ENCODE data around the gene EPB41L4B.
A peak's percentile ranks its signal among the peaks of the same experiment; 100 is the strongest.
"Not testable (repeated sequence)": the region's sequence is repeated elsewhere in the genome, so short reads cannot be mapped to it uniquely, and the experiment has no call there.

Gene EPB41L4B

GRCh38 chr9:109242014-109242413 is 78.8 kb downstream of the EPB41L4B start:
- DNase-seq, result no peak

DNA sequence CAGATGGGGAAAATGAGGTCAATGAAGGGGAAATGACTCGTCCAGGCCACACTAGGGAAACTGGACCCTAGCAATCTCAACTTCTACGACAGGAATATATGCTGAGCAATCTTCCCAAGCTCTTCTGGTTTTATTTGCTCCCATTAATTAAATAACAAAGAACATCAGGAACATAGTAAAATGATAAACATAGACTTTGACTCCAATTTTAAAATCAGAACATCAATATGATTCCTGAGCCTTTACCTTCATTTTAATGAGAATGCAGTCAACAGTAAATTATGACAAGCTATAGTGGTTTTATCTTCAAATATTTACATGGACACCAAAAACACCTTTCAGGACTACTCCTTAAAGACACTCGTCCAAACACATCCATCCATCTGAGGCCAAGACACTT is 79.7 kb downstream of the EPB41L4B start:
- DNase-seq, result no peak

DNA sequence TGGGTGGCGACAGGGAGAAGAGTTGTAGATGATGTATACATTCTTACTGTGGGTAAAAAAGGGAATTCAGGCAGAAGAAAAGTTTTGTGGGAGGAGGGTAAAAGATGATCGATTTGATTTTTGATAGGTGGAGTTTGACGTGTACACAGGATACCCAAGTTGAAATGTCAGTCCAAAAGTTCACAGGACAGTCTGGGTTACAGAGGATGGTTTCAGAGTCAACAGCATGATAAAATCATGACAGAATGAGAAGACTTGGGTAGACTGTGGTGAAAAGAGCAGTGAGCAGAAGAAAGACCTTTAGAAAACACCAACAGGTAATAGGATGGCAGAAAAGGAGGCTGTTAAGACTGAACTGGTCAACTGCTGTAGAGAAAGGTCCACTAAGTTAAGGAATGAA is 81.6 kb downstream of the EPB41L4B start:
- DNase-seq, result no peak

DNA sequence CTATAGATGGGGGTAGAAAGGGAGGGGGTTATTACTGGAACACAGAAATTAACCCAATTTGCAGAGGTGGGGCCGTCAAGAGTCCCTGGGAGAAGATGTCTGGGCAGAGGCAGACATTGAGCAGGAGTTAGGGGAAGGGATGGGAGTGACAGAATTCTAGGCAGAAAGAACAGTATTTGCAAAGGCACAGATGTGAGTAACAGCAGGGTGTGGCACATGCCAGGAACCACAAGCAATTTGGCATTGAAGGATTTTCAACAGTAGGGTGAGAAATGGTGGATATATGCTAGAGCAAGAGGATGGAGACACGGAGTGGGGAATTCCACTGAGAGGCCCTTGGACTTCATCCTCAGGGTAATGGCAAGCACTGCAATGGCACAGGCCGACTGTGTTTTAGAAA is 82.2 kb downstream of the EPB41L4B start:
- DNase-seq, result no peak

DNA sequence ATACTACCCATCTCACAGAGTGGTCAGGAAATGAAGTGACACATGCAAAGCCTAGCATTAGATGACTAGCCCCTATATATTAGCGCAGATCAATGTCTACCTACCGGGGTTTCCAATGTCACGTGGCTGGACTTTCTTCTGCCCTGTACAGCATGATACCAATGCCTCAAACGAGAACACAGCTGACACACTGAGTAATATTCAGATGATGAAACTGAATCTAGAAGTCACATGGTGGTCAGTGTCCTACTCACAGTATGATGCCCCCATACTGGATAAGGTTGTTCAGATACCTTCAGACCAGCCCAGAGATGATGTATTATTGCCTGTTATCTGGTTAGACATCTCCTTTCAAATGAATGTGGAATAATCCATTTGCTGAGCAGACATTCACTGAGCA is 82.7 kb downstream of the EPB41L4B start:
- no peak for DNase-seq

- no peak for DNase-seq
Measured at GRCh38 chr9:109232449-109233237, 88.2 kb downstream of the EPB41L4B start.

DNA sequence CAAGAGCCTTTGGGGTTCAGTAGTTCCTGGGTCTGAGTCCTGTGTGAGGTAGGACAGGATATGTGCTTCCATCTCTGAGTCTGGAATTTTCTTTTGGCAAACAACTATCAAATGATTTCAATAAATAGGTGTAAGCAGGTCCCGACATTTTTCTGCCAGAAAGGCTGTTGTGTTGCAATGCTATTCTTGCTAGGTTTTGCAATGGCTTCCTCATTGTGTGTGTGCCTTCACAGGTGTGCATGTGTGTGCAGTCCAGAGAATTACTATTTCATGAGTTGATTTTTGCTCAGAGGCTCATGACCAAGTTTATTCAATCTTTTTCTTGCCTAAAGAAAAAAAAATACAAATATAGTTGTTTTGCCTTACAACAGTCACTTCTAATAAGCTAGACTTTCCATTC is 89.3 kb downstream of the EPB41L4B start:
- DNase-seq, result no peak

GRCh38 chr9:109230277-109230676 is 90.6 kb downstream of the EPB41L4B start:
- no peak for DNase-seq

DNA sequence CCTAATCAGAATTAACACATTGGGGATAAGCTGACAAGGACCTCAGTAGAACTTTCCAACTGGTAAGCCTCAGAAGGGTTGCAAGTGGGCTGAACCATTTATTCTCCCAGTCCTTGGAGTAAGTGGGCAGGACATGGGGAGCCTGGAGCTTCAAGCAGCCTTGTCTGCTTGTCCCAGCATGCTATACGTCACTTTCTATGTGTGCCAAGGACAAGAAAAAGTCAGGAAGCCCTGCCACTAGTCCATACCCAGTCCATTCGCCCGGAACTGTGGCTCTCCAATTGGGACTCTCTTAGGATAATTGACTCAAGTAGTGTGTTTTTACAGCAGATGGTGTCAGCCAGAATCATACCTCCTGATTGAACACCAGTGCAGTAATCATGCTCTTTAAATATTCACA is 91.2 kb downstream of the EPB41L4B start:
- DNase-seq, result no peak

DNA sequence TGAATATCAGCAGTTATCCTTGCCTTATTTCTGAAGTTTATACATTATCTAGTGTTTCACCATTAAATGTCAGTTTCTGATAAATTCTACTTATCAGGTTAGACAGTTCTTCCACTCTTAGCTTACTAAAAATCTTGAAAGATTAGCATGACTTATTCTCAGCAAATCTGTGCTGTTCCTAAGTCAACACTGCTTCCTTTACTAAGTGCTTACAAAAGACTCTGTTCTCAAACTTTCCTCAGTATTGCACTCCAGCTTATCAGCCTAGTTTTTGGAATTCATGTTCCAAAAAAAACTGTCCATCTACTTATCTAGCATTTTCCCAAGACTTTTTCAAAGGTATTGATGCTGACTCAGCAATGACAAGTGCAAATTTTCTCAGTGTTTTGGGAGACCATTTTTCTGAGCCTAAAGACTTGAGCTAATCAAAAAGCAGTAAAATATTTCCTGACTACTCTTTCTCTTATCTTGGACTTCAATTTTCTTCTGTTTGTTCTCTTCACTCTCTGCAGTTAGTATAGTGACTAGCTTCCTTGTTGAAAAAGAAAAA is 92.7 kb downstream of the EPB41L4B start:
- DNase-seq, result no peak

DNA sequence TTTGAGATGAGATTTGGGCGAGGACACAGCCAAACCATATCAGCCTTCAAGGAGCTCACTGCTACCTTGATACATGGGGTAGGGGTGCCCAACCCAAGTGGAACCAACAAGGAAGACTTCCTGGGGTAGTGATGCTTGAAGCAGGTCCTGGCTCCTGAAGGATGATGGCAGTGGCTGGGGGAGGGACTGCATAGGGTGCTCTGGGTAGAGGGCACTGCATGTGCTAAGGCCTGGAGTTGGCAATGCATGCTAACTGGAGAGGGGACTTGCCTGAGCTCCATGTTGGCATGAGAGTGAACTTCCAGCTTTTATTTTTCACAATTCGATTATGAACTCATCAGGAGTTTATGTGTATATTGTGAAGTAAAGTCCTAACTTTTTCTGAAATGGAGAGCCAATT is 95.2 kb downstream of the EPB41L4B start:
- no peak for DNase-seq

- no peak for DNase-seq
Measured at GRCh38 chr9:109224751-109225150, 96.1 kb downstream of the EPB41L4B start.

- DNase-seq, result not testable (repeated sequence)
Measured at GRCh38 chr9:109218242-109218641, 102.6 kb downstream of the EPB41L4B start.

- DNase-seq, result no peak
Measured at GRCh38 chr9:109214414-109214813, 106.4 kb downstream of the EPB41L4B start.

DNA sequence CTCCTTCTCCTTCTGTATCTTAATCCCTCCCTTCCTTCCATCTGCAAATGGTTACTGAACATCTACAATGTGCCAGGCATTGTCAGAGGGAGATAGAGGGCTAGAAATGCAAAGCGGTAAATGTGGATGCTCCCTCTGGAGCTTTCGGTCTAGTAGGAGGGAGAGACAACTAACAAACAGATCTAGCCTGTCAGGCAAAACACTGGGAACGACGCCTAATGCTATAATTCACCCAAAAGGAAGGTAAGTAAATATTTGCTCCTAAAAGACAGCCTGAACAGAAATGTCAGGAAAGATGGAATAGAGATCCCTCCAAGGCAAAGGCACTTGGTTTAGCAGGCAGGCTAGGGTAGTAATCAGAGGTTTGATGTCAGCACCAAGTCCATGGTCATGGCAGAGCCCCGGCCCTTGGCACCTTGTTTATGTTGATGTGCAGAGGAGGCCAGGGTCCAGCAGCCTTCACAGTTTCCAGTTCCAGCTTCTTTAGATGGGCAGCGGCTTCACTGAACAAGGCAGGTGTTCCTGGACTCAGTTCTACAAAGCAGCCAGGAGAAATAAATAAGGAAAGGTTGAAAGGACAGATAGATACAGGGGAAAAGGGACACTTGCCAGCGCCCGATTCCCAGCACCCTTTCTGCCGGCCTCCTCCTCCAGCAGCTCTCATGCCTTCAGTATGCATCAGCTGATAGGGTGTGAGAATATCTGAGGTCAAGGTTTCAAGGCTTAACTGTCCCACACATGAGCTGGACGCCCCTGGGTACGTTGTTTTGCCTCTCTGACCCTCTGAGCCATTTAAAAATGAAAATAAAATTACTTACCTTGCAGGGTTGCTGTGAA is 107.4 kb downstream of the EPB41L4B start:
- no peak for DNase-seq

GRCh38 chr9:109212768-109213167 is 108.1 kb downstream of the EPB41L4B start:
- no peak for DNase-seq

DNA sequence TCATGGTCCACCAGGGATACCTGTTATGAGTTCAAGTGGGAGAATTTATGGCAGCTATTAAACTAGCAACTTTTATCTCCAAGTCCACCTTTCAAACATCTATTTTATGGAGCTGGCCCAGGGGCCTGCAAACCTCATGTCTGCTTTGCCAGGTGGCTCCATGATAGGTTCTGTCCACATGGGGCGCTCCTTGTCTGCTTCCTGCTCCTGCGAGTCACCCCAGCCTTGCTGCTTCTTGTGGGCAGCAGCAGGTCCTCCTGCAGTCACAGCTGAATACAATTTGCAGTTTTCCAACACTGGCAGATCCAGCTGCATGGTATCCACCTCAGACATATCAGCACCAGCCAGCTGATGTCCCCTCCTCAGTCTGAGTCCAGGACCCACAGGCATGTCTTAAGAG is 114.2 kb downstream of the EPB41L4B start:
- DNase-seq, result peak; percentile 11

GRCh38 chr9:109205526-109205925 is 115.3 kb downstream of the EPB41L4B start:
- DNase-seq, result no peak

DNA sequence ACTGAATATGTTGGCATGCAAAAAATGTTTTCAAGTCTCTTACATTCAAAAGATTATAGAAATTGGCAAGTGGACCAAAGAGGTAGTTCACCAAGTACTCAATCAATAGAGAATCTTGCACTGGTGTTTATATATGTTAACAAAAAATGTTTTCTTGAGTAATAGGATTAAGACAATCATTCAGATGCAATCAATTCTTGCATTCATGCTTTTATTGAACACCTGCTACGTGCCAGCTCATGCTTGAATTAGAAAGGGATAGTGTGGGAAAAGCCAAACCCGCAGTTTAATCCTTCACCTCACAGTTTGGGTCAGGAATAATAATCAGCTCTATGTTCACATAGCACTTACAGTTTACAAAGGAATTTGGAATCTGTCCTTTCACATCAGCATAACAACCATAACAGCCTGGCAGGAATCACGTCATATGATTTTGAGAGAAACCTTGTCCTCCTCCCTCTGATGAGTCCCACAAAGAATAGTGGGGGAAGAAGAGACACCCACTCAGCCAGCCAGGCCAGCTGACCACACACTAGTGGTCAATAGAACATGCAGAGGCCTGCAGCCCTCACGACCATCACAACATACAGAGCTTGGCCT is 117.0 kb downstream of the EPB41L4B start:
- no peak for DNase-seq

DNA sequence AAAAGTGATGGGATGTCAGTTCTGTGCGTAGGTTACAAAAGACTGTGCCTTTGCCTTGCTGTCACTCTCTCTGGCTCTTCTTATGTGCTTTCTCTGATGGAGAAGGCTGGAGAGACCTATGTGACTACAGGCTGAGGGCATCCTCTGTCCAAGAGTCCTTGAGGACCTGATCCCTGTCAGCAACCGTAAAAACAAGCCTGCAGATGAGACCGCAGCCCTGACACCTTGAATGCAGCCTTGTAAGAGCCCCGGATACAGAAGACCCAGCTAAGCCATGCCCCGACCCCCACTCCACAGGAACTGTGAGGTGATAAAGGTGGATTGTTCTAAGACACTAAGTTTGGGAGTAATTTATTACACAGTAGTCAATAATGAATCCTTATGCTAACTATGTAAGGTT is 121.2 kb downstream of the EPB41L4B start:
- no peak for DNase-seq

DNA sequence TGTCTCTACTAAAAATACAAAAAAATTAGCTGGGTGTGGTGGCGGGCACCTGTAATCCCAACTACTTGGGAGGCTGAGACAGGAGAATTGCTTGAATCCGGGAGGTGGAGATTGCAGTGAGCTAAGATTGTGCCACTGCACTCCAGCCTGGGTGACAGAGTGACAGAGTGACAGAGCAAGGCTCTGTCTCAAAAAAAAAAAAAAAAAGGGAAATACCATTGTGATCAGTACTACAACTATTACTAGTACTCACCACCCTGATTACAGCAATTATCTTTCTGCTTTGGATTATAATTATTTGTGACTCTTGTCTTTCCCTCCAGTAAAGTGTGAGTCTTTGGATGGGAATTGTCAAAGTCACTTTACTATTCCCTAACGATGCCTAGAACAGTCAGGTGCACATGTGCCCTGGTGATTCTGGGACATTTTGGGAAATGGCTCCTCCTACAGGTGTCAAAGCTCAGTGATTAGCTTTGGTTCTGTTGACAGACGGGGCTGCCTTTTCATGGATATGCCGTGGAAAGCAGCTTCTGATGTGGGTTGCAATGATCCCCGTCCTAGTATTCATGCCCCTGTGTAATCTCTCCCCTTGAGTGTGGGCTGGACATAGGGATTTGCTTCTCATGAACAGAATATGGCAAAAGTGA is 122.0 kb downstream of the EPB41L4B start:
- no peak for DNase-seq

GRCh38 chr9:109193974-109194556 is 126.8 kb downstream of the EPB41L4B start:
- no peak for DNase-seq

Data from stimulated activated CD4-positive, alpha-beta T cell treated with anti-CD3 and anti-CD28 coated beads, Interleukin-15, amount 100 ng/mL, for 24 hours (primary cell).